ENCODE data around the gene SOWAHA.
A peak's percentile ranks its signal among the peaks of the same experiment; 100 is the strongest.
"Not testable (repeated sequence)": the region's sequence is repeated elsewhere in the genome, so short reads cannot be mapped to it uniquely, and the experiment has no call there.

The SOWAHA gene

DNA sequence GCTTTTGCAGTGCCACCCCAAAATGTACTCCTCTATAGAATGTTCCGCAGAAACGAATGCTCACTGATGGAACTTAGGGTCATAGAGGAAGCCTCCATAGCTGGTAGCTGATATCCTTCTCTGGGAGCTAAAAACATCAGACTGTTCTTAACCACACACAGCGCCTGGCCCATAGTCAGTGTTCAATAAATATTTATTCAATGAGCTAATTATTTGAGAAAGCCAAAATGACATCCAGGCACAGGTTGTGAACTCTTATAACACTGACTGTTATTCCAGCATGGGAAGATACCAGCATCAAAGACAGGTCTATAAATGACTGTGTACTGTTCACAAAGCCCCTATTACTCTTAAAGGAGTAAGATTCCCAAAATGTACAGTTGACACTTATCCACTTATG is 40.2 kb downstream of the SOWAHA start:
- no peak for DNase-seq (ENCODE audit: low spot score)

- DNase-seq (ENCODE audit: low spot score) = peak; percentile 29
Measured at GRCh38 chr5:132853790-132854189, 40.7 kb downstream of the SOWAHA start.

- no peak for DNase-seq (ENCODE audit: low spot score)
Measured at GRCh38 chr5:132854301-132854700, 41.2 kb downstream of the SOWAHA start.

DNA sequence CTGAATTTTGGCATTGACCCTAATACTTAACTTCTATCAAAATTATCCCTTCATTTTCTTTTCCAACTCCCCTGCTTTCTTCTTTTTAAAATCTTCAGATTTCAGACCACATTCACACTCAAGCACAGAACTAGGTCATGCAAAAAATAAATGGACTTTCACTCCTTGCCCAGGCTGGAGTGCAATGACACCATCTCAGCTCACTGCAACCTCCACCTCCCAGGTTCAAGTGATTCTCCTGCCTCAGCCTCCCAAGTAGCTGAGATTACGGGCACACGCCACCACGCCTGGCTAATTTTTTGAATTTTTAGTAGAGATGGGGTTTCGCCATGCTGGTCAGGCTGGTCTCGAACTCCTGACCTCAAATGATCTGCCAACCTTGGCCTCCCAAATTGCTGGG is 41.9 kb downstream of the SOWAHA start:
- not testable (repeated sequence) for DNase-seq (ENCODE audit: low spot score)

DNA sequence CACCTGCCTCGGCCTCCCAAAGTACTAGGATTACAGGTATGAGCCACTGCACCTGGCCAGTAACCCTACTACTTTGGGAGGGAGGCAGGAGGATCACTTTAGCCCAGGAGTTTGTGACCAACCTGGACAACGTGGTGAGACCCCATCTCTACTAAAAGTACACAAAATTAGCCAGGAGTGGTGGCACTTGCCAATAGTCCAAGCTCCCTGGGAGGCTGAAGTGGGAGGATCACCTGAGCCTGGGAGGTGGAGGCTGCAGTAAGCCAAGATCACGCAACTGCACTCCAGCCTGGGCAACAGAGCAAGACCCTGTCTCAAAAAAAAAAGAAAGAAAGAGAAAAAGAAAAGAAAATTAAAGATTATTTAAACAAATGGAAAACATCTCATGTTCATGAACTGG is 42.9 kb downstream of the SOWAHA start:
- DNase-seq (ENCODE audit: low spot score) = no peak

DNA sequence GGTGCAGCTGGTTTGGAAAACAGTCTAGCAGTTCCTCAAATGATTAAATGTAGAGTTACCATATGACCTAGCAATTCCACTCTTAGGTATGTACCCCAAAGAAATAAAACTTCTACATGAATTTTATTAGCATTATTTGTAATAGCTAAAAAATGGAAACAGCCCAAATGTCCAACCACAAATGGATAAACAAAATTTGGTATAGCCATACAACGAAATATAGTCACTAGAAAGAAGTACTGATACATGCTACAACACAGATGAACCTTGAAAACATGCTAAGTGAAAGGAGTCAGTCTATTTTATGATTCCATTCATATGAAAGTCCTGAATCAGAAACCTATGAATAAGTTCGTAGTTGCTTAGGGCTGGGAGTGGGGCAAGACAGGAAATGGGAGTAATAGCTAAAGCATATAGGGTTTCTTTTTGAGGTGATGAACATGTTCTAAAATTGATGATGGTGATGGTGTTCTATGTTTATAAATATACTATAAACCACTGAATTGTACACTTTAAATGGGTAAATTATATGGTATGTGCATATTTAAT is 46.9 kb downstream of the SOWAHA start:
- no peak for DNase-seq (ENCODE audit: low spot score)

GRCh38 chr5:132860742-132861141 is 47.6 kb downstream of the SOWAHA start:
- DNase-seq (ENCODE audit: low spot score) = no peak

DNA sequence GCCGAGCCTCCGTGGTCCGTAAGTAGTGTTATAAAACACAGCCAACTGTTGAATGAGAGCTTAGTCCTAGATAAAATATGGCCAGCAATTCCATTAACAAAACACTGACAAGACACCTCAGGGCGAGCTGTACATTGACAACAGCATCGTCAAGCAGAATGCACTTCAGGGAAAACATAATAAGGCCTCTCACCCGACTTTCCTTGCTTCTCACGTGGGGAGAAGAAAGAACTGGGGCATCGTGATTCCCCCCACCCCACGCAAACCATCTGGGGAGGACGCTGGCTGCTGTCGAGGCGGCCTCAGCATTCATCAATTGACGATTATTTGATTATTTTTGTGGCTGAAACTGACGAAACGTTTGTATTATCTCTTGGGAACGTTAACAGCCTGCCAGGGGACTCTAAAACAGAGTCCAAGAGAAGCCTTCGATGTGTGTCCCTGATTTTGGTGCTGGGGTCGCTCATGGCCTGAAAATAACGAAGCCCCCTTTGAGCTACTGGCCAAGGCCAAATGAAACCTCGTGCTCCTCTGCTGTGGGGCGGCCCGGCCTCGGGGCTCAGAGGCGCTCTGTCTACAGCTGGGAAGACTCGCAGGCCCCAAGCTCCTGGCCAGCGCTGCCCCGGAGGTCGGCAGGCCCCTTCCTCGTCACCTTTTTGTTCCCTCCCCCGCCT is 52.7 kb downstream of the SOWAHA start:
- no peak for DNase-seq (ENCODE audit: low spot score)

Measured in SW480 (cell line).